ENCODE results near the gene TLL2.
A peak's percentile ranks its signal among the peaks of the same experiment; 100 is the strongest.

The TLL2 gene

GRCh38 chr10:96505150-96506136 lies 8.3 kb downstream of the TLL2 start:
- DNase-seq = no peak

DNA sequence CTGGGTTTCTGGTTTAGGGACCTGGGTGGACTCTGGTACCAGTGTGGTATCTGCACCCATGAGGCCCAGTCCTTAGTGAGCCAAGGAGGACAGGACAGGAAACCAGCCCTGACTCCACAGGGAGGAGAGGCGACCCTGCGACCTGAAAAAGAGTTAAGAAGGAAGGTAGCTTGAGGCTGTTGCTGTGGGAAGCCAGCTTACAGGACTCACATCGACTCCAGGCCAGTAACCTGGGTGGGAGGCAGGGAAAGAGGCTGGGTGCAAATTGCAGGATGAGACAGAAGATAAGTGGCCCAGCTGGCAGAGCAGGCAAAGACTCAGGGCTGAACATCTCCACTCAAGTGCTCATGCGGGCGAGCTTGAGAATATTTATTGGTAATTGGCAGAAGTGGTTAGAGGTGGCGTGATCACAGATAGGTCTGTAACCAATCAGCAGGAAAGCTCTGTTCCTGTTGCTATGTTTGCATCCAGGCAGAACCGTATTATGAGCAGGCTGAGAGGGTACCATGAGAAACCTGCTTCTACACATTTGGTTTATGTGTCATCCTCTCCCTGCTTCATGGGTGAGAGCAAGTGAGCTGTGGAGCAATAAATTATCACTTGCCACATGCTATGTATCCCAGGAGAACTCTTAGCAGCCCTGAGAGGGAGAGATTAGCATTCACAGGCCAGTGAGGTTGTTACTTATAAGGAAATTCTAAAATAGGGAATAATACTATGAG lies 11.0 kb downstream of the TLL2 start:
- no peak for DNase-seq

DNA sequence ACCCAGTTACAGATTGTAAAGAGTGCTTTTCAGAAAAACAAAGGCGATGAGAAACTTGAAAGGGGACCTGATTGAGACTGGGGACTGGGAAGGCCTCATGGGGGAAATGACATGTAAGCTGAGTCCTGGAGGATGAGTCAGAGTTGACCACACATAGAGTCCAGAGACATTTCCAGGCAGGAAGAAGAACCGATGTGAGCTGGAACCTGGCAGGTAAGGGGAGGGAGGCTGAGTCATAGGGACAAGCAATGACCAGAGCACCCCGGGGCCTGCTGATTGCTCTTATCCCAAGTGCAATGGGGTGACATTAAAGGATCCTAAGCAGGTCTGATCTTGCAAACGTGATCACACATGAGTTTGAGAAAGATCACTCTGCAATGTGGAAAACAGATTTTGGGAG lies 11.7 kb downstream of the TLL2 start:
- DNase-seq = no peak

GRCh38 chr10:96500519-96500918 lies 13.2 kb downstream of the TLL2 start:
- no peak for DNase-seq

DNA sequence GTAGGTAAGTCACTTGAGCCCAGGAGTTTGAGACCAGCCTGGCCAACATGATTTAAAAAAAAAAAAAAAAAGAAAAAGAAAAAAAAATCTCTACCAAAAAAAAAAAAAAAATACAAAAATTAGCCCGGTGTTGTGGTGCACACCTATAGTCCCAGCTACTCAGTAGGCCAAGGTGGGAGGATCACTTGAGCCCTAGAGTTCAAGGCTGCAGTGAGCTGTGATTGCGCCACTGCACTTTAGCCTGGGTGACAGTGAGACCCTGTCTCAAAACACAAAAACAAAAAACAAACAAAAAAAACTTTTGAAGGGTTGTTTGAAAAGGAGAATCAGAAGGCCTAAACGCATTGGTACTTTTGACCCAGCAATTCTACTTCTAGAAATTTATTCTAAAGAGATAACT lies 13.7 kb downstream of the TLL2 start:
- no peak for DNase-seq

GRCh38 chr10:96497391-96497790 lies 16.3 kb downstream of the TLL2 start:
- no peak for DNase-seq

DNA sequence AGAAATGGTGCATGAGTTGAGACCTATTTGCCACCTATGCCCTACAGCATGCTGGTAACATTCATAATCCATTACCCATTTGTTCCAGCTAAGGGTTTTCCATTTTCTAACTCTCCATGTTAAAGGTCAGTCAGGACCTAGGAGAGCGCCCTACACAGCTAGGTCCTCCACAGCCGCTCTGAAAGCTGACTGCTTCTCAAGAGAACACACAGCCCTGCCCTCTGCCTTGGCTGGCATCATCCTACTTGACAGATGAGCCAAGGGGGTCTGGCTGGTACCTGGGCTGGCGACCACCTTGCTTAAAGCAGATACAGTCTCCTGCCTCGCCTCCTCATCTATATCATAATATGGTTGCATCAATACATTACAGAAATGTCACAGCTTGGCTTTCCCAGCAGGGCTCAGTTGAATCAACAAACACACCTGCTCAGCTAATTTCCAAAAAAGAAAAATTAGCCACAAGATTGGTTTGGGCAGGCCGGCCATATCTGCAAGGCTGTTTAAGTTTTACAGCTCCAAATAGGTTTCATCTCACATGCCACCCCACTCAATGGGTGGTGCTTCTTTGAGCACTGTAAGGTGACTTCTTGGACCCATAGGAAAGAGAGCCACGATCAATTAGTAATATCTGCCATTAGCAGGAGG lies 17.3 kb downstream of the TLL2 start:
- no peak for DNase-seq

DNA sequence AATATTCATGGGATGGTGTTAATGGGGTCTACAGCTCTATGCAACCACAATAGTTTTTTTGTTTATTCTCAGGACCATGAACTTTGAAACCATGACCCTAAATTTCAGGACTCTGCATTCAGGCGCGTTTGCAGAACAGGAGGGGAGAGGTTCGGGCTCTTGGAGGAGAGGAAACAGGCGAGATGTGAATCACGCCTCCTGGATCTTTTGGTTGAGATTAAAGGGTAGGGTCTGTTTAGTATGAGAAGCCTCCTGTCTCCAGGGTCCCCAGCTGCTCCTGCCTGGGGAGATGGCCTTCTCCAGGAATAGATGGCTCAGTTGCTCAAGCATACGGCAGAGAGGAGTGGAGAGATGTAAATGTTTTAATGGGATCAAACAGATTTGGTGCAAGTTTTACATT lies 18.2 kb downstream of the TLL2 start:
- no peak for DNase-seq

DNA sequence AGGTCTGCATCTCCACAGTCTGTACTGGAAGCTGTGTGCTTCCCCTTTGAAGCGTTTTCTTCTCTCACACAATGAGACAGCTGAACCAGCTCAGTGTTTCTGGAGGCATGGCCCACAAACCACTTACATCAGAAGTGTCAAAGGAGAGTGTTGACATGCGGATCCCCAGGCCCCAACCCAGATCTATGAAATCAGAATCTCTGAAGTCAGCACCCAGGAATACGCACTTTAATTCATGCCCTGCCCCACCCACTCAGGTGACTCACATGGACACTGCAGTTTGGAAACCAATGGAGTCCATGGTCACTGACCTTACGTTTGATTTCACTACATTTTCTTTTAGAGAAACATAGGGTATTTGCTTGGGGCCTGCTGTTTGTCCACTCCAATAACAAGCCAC lies 19.0 kb downstream of the TLL2 start:
- no peak for DNase-seq

GRCh38 chr10:96493871-96494525 lies 19.7 kb downstream of the TLL2 start:
- no peak for DNase-seq

- DNase-seq = no peak
These were observed 20.5 kb downstream of the TLL2 start for GRCh38 chr10:96493254-96493653.

DNA sequence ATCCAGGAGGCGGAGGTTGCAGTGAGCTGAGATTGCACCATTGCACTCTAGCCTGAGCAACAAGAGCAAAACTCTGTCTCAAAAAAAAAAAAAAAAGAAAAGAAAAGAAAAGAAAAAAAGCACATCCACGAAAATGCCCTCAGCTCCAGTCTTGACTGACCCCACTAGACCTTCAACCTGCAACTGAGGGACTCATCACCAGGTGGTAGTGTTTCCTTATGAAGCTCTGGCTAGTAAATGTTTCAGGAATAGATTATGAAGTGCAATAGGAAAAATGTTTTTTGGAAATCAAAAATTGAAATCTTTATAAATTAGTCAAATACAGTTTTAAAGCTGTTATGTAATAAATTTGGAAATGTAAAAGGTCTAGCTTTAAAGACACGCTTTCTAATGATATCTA lies 22.4 kb downstream of the TLL2 start:
- no peak for DNase-seq

- no peak for DNase-seq
These were observed 25.4 kb downstream of the TLL2 start for GRCh38 chr10:96488161-96488935.

- no peak for DNase-seq
These were observed 30.7 kb downstream of the TLL2 start for GRCh38 chr10:96482815-96483588.

GRCh38 chr10:96478355-96478754 lies 35.4 kb downstream of the TLL2 start:
- DNase-seq = no peak

- no peak for DNase-seq
These were observed 39.9 kb downstream of the TLL2 start for GRCh38 chr10:96473866-96474265.

- peak; percentile 10 for DNase-seq
These were observed 43.5 kb downstream of the TLL2 start for GRCh38 chr10:96470116-96470743.

- no peak for DNase-seq
These were observed 44.9 kb downstream of the TLL2 start for GRCh38 chr10:96468845-96469244.

DNA sequence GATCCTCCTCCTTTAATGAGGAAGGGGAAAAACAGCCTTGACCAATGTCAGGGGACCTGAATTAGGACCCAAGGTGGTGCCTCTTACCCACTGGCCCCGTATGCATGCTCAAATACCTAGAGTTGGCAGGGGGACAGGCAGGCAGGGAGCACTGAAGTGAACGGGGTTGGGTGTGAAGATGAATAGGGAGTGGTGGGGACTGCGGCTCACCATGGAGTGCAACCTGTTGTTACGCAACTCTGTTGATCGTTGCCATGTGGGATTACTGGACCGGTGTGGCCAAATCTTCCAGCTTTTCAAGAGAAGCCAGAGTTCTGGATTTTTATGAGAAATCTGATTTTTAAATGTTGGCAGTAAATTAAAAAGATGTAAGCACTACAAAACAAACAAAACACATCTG lies 48.1 kb downstream of the TLL2 start:
- no peak for DNase-seq

DNA sequence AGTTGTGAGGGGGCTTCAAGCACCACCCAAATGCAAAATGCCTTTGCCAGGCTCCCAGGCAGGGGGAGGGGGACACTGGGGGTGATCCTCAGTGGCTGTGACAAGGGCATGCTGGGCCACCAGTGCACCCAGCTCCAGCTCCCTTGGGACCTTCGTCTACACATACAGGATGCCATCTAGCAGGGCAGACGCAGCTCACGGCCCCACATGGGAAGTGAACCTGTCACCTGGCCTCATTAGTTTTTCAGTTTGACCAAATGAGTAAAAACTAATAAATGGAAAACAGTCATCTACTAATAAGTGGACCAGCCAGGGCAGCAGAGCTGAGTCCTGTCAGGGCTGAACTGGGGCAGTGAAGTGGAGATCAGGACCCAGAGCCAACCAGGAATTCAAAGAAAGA lies 50.2 kb downstream of the TLL2 start:
- DNase-seq = no peak

DNA sequence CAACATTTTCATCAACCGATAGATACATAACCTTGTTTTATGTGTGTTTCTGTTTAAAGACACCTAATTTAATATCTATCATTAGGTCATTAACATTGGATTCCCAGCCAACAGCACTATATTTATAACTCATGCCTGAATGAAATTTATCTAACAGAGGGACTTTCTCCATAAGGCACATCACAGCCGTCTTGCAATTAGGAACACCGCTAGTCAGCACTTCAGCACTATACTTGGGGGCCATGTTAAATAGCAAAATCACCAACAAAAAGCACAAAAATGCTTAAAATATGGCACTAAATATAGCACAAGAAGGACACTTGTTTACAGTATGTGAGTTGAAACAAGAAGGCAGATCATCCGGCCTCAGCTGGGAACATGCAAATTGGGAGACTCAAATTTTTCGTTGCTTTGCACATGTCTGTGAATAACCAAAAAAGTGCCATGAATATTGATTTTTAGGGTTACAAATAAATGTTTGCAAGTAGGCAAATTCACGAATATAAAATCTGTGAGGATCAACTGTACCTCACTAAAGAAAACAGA lies 51.0 kb downstream of the TLL2 start:
- DNase-seq = no peak

Data from CD4-positive, alpha-beta T cell treated with Interleukin-21 for 1 hour (primary cell).